ENCODE results near the gene TASOR2. TPM values are rescaled to one million over a fixed set of nuclear protein-coding genes. Genes with fewer than 3 reads are reported as not detected.

TASOR2 gene
- total and polyA plus RNA-seq, 9 of the 15 experiments (the other 6 are each of a cell fraction or from before 2014, with no cell fraction given), result 12.7 to 75.3 (median 52.3) TPM

- FAIRE-seq (no peak), ATAC-seq (no peak), DNase-seq (ENCODE audit: extremely low read depth in 1 of 4, low spot score in 3 of 4) (no peak)
- peaks cover under 1 to 15% of the 10 kb centered on the region in 2 experiments; a peak in 3 of 5 replicates for H3K4me1 ChIP-seq (replicated peaks in 1 of 2; ENCODE audit: control insufficient read depth in 2 of 2, insufficient read depth in 2 of 2, low read length in 2 of 2)
- no peak overlapping the region for H3K4me2 ChIP-seq (ENCODE audit: insufficient read depth, low read length)
- in situ Hi-C loops (cut with MboI), result no loop called here
- no peaks in the 10 kb centered on the region for H3K79me2 ChIP-seq (ENCODE audit: control insufficient read depth, insufficient read depth, low read length)
- no peak overlapping the region for H3K4me3 ChIP-seq
- H3K27me3 ChIP-seq (ENCODE audit: control insufficient read depth in 2 of 2, insufficient read depth in 2 of 2, low read length in 2 of 2), result no peaks in the 10 kb centered on the region
- no peak overlapping the region for H3K27ac ChIP-seq (ENCODE audit: extremely low read depth, low read depth, low read length)
- H3K9me3 ChIP-seq (replicated peaks; ENCODE audit: control insufficient read depth, insufficient read depth, low read depth, low read length), result no peaks in the 10 kb centered on the region
- peaks cover 8% of the 10 kb centered on the region; the same call in 1 of the 2 replicates for H4K20me1 ChIP-seq (replicated peaks; ENCODE audit: control insufficient read depth, insufficient read depth, low read length)
- peaks cover 16% of the 10 kb centered on the region; the same call in 1 of the 3 replicates for H3K36me3 ChIP-seq (ENCODE audit: control insufficient read depth, insufficient read depth, low read length)
- no peak overlapping the region for H2AFZ ChIP-seq (ENCODE audit: low read depth, low read length)
- ChIA-PET CTCF (ENCODE audit: low intra/inter-chr PET ratio) (no interaction called here), POLR2A (no interaction called here)
- 78% methylated on average over 11 of the region's 11 CpGs for WGBS (ENCODE audit: insufficient coverage, low coverage, missing lambda C conversion rate)
- H3K9me1 ChIP-seq (ENCODE audit: control insufficient read depth, insufficient read depth, low read length), result no peaks in the 10 kb centered on the region
- intact Hi-C loops (cut with micrococcal nuclease), result no loop called here
- BruUV-seq (replicated peaks), result no TSS peak
- H3K9ac ChIP-seq (ENCODE audit: insufficient read depth in 1 of 2, low read depth in 2 of 2, low read length in 2 of 2), result no peak overlapping the region
- TF ChIP-seq, protein P1, sequence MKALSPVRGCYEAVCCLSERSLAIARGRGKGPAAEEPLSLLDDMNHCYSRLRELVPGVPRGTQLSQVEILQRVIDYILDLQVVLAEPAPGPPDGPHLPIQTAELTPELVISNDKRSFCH (CRISPR knock-in tag; IDR thresholded peaks at IDR 0.05), result no peak
- TF ChIP-seq, protein P1 (tag; IDR thresholded peaks at IDR 0.05), result no peak
- TF ChIP-seq PREB (CRISPR knock-in tag; IDR thresholded peaks at IDR 0.05) (no peak), RBBP5 (IDR thresholded peaks at IDR 0.05; ENCODE audit: borderline replicate concordance, insufficient read depth, low read length, poor library complexity, severe bottlenecking) (no peak), ZBTB40 (IDR thresholded peaks at IDR 0.05) (no peak), ZBTB40 (CRISPR knock-in tag; IDR thresholded peaks at IDR 0.05) (no peak), TRIM28 (IDR thresholded peaks at IDR 0.05) (no peak), ZZZ3 (IDR thresholded peaks at IDR 0.05) (no peak), ZNF165 (CRISPR knock-in tag; IDR thresholded peaks at IDR 0.05; ENCODE audit: borderline replicate concordance) (no peak), ZNF146 (CRISPR knock-in tag; IDR thresholded peaks at IDR 0.05; ENCODE audit: unreplicated experiment) (no peak), IRF9 (tag; IDR thresholded peaks at IDR 0.05) (no peak), MECOM (CRISPR knock-in tag; IDR thresholded peaks at IDR 0.05) (no peak)
Observed at GRCh38 chr10:5651388-5651764, 33.3 kb upstream of the TASOR2 start.

Measured in K562 (cell line).